ENCODE measurements around the gene SDCCAG8.

- TF ChIP-seq POLR2AphosphoS5 (IDR thresholded peaks at IDR 0.05; ENCODE audit: borderline replicate concordance, low read depth, low read length), result no peak
- no peak for TF ChIP-seq FOXP2 (optimal IDR thresholded peaks at IDR 0.05; ENCODE audit: control extremely low read depth, extremely low read length, insufficient read depth)
These were observed 20.7 kb upstream of the SDCCAG8 start for GRCh38 chr1:243234978-243235647.

Measured in SK-N-MC (cell line).